Keratinocyte (primary cell): ENCODE results near the gene TMEM134. TPM values are rescaled to one million over a fixed set of nuclear protein-coding genes. Genes with fewer than 3 reads are reported as not detected.

Experiments used
- DNase-seq: peaks from one replicate; pipeline ENCODE4 v3.0.0-alpha.2; 2011; ENCODE audit warnings: low read depth, missing footprints, low spot score
- FAIRE-seq: peaks from 2 replicates; lab custom pipeline; 2011; peaks lifted over from hg19 to GRCh38; lab: Jason Lieb, UNC
- H2AFZ ChIP-seq: 2 replicates; pipeline ENCODE4 v1.6.0; 2012; ENCODE audit warnings: low read length, control low read depth, inconsistent platforms; ENCODE audit not compliant: control insufficient read depth
- H3K27ac ChIP-seq: 2 replicates; pipeline ENCODE4 v1.5.1; 2011; ENCODE audit warnings: low read length; ENCODE audit not compliant: control insufficient read depth, insufficient read depth
- H3K27me3 ChIP-seq: 3 replicates; pipeline ENCODE4 v1.6.0; 2011; ENCODE audit warnings: low read length; ENCODE audit not compliant: control insufficient read depth, insufficient read depth; ENCODE audit errors: extremely low read depth
- H3K36me3 ChIP-seq, 2 experiments: 2 replicates in 1 of 2; 3 replicates in 1 of 2; pipeline ENCODE4 v1.5.1; 2011; ENCODE audit warnings: low read length in 2 of 2, mild to moderate bottlenecking in 1 of 2; ENCODE audit not compliant: control insufficient read depth in 2 of 2, insufficient read depth in 2 of 2; ENCODE audit errors: extremely low read depth in 1 of 2
- H3K4me1 ChIP-seq: 3 replicates; pipeline ENCODE4 v1.5.1; 2011; ENCODE audit warnings: low read length; ENCODE audit not compliant: control insufficient read depth, insufficient read depth; ENCODE audit errors: extremely low read depth
- H3K4me2 ChIP-seq: 3 replicates; pipeline ENCODE4 v1.6.0; 2011; ENCODE audit warnings: low read depth, low read length; ENCODE audit not compliant: control insufficient read depth, insufficient read depth; ENCODE audit errors: extremely low read depth
- H3K4me3 ChIP-seq, 3 experiments: fragments of 200-600 bp in 1 of 3; sonication (generic) in 1 of 3; 2 replicates in 2 of 3; 3 replicates in 1 of 3; pipeline ENCODE4 v1.5.1; 2011 to 2016; ENCODE audit warnings: low read length in 3 of 3, mild to moderate bottlenecking in 3 of 3, control low read depth in 2 of 3, inconsistent platforms in 1 of 3, low read depth in 1 of 3, mixed read lengths in 1 of 3, mixed run types in 1 of 3, moderate library complexity in 1 of 3; ENCODE audit not compliant: control insufficient read depth in 2 of 3, insufficient read depth in 2 of 3; ENCODE audit errors: extremely low read depth in 1 of 3
- H3K79me2 ChIP-seq: 2 replicates; pipeline ENCODE4 v1.6.0; 2012; ENCODE audit warnings: low read length; ENCODE audit not compliant: control insufficient read depth, insufficient read depth
- H3K9ac ChIP-seq: 3 replicates; pipeline ENCODE4 v1.6.0; 2011; ENCODE audit warnings: low read length; ENCODE audit not compliant: control insufficient read depth, insufficient read depth; ENCODE audit errors: extremely low read depth
- H3K9me1 ChIP-seq: 3 replicates; pipeline ENCODE4 v1.6.0; 2011; ENCODE audit warnings: low read length; ENCODE audit not compliant: control insufficient read depth, insufficient read depth; ENCODE audit errors: extremely low read depth
- H3K9me3 ChIP-seq: 2 replicates; pipeline ENCODE4 v1.5.1; 2012; ENCODE audit warnings: low read depth, low read length; ENCODE audit not compliant: control insufficient read depth
- H4K20me1 ChIP-seq: 3 replicates; pipeline ENCODE4 v1.6.0; 2011; ENCODE audit warnings: low read length; ENCODE audit not compliant: control insufficient read depth, insufficient read depth; ENCODE audit errors: extremely low read depth
- CTCF ChIP-seq, 3 experiments: IDR thresholded peaks in 1 of 3; conservative IDR thresholded peaks in 1 of 3; optimal IDR thresholded peaks in 1 of 3; 2 replicates in 2 of 3; 3 replicates in 1 of 3; pipeline versions ENCODE3 to v1.5.1; 2011; ENCODE audit warnings: low read length in 3 of 3, mild to moderate bottlenecking in 3 of 3, moderate library complexity in 2 of 3, control low read depth in 1 of 3, inconsistent platforms in 1 of 3; ENCODE audit not compliant: insufficient read depth in 2 of 3; ENCODE audit errors: extremely low read depth in 1 of 3
- EZH2 ChIP-seq: IDR thresholded peaks from one replicate; pipeline ENCODE4 v1.6.1; 2012; ENCODE audit warnings: inconsistent platforms, mild to moderate bottlenecking, low read length, moderate library complexity
- dilution Hi-C: fragments of 300-500 bp; cut with MboI; formaldehyde crosslinking; loops from one replicate; pipeline ENCODE4 v1.7.0; 2020; ENCODE audit warnings: low sequenced_read_pairs; ENCODE audit not compliant: extremely low pct_ligation_motif_present
- polyA plus RNA-seq, 5 experiments: library from polyadenylated mRNA; depleted of rRNA in 3 of 5; stranded (reverse) in 3 of 5; stranded (forward) in 1 of 5; unstranded in 1 of 5; fragments of >200 nt; gene quantifications; 1 replicate in 1 of 5; 2 replicates in 3 of 5; 3 replicates in 1 of 5; pipeline versions ENCODE4 v1.2.1 to v1.2.3, GENCODE V29; 2011 to 2012; ENCODE audit warnings: missing spikeins in 2 of 5, low read depth in 1 of 5, low replicate concordance in 1 of 5

TMEM134 gene
- polyA plus RNA-seq, 1 donor (not counting 4 experiments of a cell fraction or from before 2014, with no cell fraction given) = 24.7 TPM

- Histone ChIP-seq H3K4me2 (no peak overlapping the region), H3K4me1 (peaks cover 14% of the 10 kb centered on the region), H3K9me1 (no peaks in the 10 kb centered on the region), H4K20me1 (peaks cover 2% of the 10 kb centered on the region), H3K9me3 (no peaks in the 10 kb centered on the region), H3K9ac (no peak overlapping the region), H3K4me3 (no peak overlapping the region), H3K27ac (no peak overlapping the region), H3K27me3 (no peaks in the 10 kb centered on the region), H3K79me2 (peaks cover 23% of the 10 kb centered on the region), H3K36me3 (peaks cover 33 to 40% of the 10 kb centered on the region in 2 experiments), H2AFZ (no peak overlapping the region)
- DNase-seq (no peak), FAIRE-seq (no peak)
- dilution Hi-C loops = no loop called here
- no peak for TF ChIP-seq EZH2
These were observed 35.3 kb downstream of the TMEM134 start for GRCh38 chr11:67433536-67434394.

GRCh38 chr11:67432655-67433349, 36.2 kb downstream of the TMEM134 start:
- no peak overlapping the region for H3K27ac ChIP-seq

More at GRCh38 chr11:67432655-67433349, 36.2 kb downstream of the TMEM134 start:
- TF ChIP-seq CTCF (optimal IDR thresholded peaks at IDR 0.05 in 1 of 3, IDR thresholded peaks at IDR 0.05 in 1 of 3, conservative IDR thresholded peaks at IDR 0.05 in 1 of 3; ENCODE audit: extremely low read depth in 1 of 3, insufficient read depth in 2 of 3, low read length in 3 of 3) = no peak
- no peak for TF ChIP-seq EZH2
- H3K4me3 ChIP-seq = no peak overlapping the region
- no peaks in the 10 kb centered on the region for H3K9me1 ChIP-seq
- H4K20me1 ChIP-seq = peaks cover 2% of the 10 kb centered on the region
- H3K9ac ChIP-seq = no peak overlapping the region
- H2AFZ ChIP-seq = no peak overlapping the region
- peaks cover 31 to 40% of the 10 kb centered on the region in 2 experiments for H3K36me3 ChIP-seq
- no peak for FAIRE-seq
- no peak for DNase-seq
- no peak overlapping the region for H3K4me2 ChIP-seq
- H3K4me1 ChIP-seq = peaks cover 15% of the 10 kb centered on the region
- dilution Hi-C loops = no loop called here
- H3K9me3 ChIP-seq = no peaks in the 10 kb centered on the region
- H3K79me2 ChIP-seq = peaks cover 27% of the 10 kb centered on the region
- H3K27me3 ChIP-seq = no peaks in the 10 kb centered on the region
